GM12801 (cell line): ENCODE data around the gene ANO1.

Experiments
- TF ChIP-seq, protein P1 (sequence below): IDR thresholded peaks from one replicate; pipeline ENCODE4 v1.5.1; 2011; ENCODE audit warnings: control low read depth; ENCODE audit not compliant: insufficient read length; ENCODE audit errors: extremely low read depth

Gene ANO1

DNA sequence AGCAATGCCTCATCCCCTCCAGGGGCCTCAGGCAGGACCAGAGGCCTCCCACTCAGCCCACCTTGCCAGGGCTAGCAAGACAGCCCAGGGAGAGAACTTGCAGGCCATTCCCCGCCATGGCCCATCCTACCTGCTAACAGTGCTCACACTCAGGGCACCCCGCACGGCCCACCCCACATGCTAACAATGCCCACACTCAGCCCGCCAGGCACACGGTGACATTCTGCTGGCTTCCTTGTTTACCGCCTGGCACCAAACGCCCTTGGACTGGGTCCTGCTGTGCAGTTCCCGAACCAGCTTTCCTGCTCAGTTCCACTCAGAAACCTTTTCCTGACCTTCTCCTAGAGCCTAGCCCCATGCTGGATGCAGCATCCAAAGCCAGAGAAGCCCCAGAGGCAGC lies 91.5 kb downstream of the ANO1 start:
- TF ChIP-seq, protein P1, sequence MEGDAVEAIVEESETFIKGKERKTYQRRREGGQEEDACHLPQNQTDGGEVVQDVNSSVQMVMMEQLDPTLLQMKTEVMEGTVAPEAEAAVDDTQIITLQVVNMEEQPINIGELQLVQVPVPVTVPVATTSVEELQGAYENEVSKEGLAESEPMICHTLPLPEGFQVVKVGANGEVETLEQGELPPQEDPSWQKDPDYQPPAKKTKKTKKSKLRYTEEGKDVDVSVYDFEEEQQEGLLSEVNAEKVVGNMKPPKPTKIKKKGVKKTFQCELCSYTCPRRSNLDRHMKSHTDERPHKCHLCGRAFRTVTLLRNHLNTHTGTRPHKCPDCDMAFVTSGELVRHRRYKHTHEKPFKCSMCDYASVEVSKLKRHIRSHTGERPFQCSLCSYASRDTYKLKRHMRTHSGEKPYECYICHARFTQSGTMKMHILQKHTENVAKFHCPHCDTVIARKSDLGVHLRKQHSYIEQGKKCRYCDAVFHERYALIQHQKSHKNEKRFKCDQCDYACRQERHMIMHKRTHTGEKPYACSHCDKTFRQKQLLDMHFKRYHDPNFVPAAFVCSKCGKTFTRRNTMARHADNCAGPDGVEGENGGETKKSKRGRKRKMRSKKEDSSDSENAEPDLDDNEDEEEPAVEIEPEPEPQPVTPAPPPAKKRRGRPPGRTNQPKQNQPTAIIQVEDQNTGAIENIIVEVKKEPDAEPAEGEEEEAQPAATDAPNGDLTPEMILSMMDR = no peak

DNA sequence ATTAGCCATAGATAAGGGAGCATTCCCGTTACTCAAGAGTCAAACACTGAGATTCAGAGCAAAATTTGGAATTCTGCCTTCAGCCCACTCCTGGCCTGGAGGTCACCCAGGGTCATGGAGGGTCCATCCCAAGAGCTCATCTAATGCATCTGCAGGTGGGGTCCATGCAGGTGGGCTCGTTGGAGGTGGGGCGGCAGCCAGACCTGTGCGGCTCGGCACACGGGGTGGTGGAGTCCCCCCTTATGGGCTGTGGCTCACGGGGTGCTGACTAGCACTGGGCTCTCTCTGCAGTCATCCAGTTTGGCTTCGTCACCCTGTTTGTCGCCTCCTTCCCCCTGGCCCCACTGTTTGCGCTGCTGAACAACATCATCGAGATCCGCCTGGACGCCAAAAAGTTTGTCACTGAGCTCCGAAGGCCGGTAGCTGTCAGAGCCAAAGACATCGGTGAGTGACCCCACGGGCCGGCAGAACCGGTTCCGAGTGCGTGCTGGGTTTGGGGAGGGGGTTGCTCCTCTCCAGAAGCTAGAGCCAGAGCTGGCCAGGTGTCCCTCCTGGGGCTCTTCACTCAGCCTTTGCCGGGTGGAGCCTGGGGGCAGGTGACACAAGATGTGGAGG lies 92.6 kb downstream of the ANO1 start:
- TF ChIP-seq, protein P1 = no peak

DNA sequence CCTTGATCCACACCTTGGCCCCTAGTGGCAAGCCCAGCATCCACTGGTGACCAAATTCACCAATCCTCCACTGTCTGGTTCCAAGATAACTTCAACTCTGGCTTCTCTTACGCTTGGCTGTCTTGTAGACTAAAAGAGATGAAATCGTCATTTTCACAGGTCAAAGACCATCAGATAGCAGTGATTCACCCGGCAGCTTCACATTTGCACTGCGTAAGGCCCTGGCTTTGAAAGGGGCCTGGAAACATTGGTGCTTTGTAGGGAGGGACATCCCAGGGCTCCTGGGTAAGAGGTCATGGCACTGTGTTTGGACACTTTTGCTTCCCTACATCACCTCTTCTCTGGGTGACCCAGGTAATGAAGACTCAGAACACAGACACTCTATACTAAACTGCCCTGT lies 94.9 kb downstream of the ANO1 start:
- TF ChIP-seq, protein P1 = no peak

DNA sequence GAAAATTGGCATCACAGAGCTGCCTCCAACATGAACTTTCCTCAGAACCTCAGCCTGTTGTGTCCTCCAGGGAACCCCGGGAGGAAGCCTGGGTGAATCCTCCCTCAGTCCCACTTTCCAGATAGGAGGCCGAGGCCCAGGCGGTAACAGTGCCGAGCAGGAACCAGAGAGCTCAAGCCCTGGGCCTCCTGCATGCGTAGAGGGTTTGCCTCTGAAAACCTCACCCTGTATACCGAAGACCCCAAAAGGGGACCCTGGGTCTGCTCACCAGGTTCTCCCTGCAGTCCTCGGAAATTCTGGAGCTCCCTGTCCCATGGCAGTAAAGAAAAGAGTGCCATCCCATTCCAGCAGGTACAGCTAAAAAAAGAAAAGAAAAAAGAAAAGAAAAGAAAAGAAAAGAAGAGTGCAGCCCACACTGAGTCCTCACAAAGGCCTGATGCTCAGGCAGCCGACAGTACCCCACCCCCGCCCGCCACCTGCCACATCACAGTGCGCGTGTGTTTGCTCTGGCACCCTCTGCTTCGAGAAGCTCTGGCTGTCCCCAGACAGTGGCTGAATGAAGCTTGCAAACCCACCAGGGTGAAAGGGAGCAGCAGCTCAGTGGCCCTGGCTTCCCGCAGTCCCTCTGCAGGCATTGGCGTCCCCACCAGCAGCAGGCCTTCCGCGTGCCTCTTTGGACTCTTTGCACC lies 96.6 kb downstream of the ANO1 start:
- TF ChIP-seq, protein P1 = no peak

DNA sequence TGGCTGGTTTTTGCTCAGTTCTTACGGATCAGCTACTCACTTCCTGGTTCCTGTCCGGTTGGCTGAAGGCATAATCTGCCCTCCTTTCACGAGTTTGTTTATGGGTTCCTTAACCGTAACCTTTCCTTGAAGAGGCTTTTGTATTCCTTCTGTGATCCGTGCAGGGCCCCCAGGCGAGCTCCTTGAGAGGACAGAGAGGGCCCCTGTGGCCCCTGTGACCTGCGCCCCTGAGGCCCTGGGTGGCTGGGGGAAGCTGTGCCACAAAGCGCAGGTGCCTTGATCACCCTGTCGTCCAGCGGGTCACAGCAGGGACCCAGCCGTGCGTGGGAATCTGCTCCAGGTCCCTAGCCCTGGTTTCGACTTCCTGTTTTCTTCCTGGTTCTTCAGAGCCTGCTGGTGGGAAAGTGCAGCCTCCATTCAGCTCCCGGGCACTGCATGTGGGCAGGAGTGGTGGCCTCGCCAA lies 97.2 kb downstream of the ANO1 start:
- TF ChIP-seq, protein P1 = no peak

DNA sequence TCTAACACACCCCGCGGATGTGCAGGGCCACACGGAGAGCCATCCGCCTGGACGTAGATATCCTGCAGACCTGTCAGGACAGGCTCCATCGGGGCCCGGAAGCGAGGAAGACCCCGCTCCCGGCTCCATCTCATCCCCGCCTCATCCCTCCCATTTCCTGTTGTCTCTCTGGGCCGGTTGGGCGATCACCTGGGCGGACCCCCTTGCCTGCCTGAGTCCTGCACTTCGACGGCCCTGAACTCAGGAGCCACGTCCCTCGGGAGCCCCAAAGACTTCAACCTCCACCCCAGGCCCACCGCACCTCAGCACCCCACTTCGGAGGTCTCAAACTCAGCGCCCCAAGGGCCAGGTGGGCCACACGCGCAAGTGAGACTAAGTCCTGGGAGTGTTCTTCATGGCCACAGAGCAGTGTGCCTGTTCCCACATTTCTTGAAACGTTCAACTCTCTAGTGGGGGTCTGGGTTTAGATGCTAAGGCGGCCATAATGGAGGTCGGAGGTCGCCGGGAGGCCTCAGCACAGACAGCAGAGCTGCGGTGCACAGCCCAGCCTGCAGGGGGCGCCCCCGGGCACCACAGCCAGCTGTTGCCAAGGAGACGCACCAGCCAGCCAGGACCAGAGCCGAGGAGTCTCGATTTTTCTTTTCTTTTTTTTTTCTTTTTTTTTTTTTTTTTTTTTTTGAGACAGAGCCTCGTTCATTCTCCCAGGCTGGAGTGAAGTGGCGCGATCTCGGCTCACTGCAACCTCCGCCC lies 99.0 kb downstream of the ANO1 start:
- TF ChIP-seq, protein P1 = no peak

DNA sequence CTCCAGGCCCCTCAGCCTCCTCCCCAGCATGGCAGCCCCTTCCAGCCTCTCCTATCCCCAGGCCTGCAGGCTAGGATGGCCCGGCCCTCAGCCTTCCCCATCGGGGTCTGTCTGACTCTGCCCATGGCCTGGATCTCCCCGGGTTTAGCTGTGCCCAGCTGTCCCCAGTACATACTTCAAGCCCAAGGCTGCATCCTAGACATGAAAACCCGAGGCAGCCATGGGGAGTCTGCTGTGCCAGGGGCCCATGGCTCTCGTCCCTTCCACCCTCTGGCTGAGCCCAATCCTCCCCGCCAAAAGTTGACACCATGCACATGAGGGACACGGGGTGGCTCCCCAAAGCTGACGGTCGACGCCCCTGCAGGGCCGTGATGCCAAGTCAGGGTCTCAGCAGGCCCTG lies 102.8 kb downstream of the ANO1 start:
- TF ChIP-seq, protein P1 = no peak
